ENCODE results near the gene GALNT3.

DNA sequence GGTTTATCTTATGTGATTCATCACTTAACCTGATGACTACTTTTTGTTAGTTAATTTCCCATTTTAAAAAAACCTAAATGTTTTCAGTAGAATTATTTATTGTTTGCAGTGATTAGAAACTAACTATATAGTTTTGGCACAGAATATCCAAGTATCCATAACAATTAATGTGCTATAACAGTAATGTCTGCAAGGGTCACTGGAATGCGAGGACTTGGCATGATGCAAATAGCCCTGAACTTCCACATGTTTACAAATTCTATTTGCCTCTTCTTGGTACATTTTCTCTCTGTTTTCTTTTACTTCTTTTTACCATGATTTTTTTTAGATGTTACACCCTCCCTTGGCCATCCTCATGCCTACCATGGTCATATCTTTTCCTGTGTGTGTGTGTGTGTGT is 49.3 kb upstream of the GALNT3 start:
- TF ChIP-seq, protein P1, sequence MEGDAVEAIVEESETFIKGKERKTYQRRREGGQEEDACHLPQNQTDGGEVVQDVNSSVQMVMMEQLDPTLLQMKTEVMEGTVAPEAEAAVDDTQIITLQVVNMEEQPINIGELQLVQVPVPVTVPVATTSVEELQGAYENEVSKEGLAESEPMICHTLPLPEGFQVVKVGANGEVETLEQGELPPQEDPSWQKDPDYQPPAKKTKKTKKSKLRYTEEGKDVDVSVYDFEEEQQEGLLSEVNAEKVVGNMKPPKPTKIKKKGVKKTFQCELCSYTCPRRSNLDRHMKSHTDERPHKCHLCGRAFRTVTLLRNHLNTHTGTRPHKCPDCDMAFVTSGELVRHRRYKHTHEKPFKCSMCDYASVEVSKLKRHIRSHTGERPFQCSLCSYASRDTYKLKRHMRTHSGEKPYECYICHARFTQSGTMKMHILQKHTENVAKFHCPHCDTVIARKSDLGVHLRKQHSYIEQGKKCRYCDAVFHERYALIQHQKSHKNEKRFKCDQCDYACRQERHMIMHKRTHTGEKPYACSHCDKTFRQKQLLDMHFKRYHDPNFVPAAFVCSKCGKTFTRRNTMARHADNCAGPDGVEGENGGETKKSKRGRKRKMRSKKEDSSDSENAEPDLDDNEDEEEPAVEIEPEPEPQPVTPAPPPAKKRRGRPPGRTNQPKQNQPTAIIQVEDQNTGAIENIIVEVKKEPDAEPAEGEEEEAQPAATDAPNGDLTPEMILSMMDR (IDR thresholded peaks at IDR 0.05): no peak
- TF ChIP-seq, protein P2, sequence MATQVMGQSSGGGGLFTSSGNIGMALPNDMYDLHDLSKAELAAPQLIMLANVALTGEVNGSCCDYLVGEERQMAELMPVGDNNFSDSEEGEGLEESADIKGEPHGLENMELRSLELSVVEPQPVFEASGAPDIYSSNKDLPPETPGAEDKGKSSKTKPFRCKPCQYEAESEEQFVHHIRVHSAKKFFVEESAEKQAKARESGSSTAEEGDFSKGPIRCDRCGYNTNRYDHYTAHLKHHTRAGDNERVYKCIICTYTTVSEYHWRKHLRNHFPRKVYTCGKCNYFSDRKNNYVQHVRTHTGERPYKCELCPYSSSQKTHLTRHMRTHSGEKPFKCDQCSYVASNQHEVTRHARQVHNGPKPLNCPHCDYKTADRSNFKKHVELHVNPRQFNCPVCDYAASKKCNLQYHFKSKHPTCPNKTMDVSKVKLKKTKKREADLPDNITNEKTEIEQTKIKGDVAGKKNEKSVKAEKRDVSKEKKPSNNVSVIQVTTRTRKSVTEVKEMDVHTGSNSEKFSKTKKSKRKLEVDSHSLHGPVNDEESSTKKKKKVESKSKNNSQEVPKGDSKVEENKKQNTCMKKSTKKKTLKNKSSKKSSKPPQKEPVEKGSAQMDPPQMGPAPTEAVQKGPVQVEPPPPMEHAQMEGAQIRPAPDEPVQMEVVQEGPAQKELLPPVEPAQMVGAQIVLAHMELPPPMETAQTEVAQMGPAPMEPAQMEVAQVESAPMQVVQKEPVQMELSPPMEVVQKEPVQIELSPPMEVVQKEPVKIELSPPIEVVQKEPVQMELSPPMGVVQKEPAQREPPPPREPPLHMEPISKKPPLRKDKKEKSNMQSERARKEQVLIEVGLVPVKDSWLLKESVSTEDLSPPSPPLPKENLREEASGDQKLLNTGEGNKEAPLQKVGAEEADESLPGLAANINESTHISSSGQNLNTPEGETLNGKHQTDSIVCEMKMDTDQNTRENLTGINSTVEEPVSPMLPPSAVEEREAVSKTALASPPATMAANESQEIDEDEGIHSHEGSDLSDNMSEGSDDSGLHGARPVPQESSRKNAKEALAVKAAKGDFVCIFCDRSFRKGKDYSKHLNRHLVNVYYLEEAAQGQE (IDR thresholded peaks at IDR 0.05; ENCODE audit: insufficient read depth in 1 of 2, low read depth in 2 of 2, low read length in 1 of 2): no peak

Measured in Panc1 (cell line).